Caco-2 (cell line): ENCODE results near the gene LCOR. TPM values are rescaled to one million over a fixed set of nuclear protein-coding genes. Genes with fewer than 3 reads are reported as not detected.

Source experiments
- BruUV-seq: library from RNA; stranded (reverse); fragments of 400-500 nt; replicated peaks from 2 replicates; lab custom pipeline; 2021; lab: Mats Ljungman, UMichigan
- CTCF ChIA-PET: fragments of 300-600 bp; sonication (Branson Sonifier 250); formaldehyde crosslinking; loops from one replicate; lab custom pipeline; 2022; ENCODE audit warnings: antibody characterized with exemption; lab: Charles Lee
- POLR2A ChIA-PET: fragments of 300-600 bp; sonication (Branson Sonifier 250); formaldehyde crosslinking; loops from one replicate; lab custom pipeline; 2022; ENCODE audit warnings: antibody characterized with exemption; lab: Charles Lee
- DNase-seq, 2 experiments: peaks; one replicate each; pipeline versions ENCODE4 v3.0.0 to v3.0.0-alpha.2; 2020 to 2022
- H3K27me3 ChIP-seq: replicated peaks from 2 replicates; pipeline ENCODE4 v1.6.0; 2011; ENCODE audit warnings: low read length; ENCODE audit not compliant: control insufficient read depth, insufficient read depth
- H3K36me3 ChIP-seq: 2 replicates; pipeline ENCODE4 v1.5.1; 2011; ENCODE audit warnings: low read length; ENCODE audit not compliant: control insufficient read depth, insufficient read depth
- H3K4me1 ChIP-seq: fragments of 250-450 bp; sonication (Bioruptor Pico); 2 replicates; pipeline ENCODE4 v1.5.1; 2020; ENCODE audit warnings: mild to moderate bottlenecking
- H3K4me3 ChIP-seq: 2 replicates; pipeline ENCODE4 v1.5.1; 2011; ENCODE audit warnings: low read depth, mild to moderate bottlenecking, control low read depth, low read length
- H3K9me3 ChIP-seq: fragments of 250-450 bp; sonication (Bioruptor Pico); 2 replicates; pipeline ENCODE4 v1.5.1; 2020; ENCODE audit warnings: mild to moderate bottlenecking, moderate library complexity
- H3K27ac Mint-ChIP-seq: one replicate; pipeline ENCODE4 v1.8.0; 2022; ENCODE audit warnings: mixed read lengths; ENCODE audit not compliant: unreplicated experiment
- H3K27me3 Mint-ChIP-seq: one replicate; pipeline ENCODE4 v1.8.0; 2022; ENCODE audit warnings: mixed read lengths; ENCODE audit not compliant: insufficient read depth, unreplicated experiment
- H3K36me3 Mint-ChIP-seq: one replicate; pipeline ENCODE4 v1.8.0; 2022; ENCODE audit warnings: mild to moderate bottlenecking, mixed read lengths; ENCODE audit not compliant: insufficient read depth, unreplicated experiment
- H3K4me1 Mint-ChIP-seq: one replicate; pipeline ENCODE4 v1.8.0; 2022; ENCODE audit warnings: low read depth, mixed read lengths; ENCODE audit not compliant: unreplicated experiment
- H3K4me3 Mint-ChIP-seq: one replicate; pipeline ENCODE4 v1.8.0; 2022; ENCODE audit warnings: mild to moderate bottlenecking, moderate library complexity, mixed read lengths; ENCODE audit not compliant: unreplicated experiment
- H3K9me3 Mint-ChIP-seq: one replicate; pipeline ENCODE4 v1.8.0; 2022; ENCODE audit warnings: mixed read lengths; ENCODE audit not compliant: unreplicated experiment
- intact Hi-C: fragments of 100-400 bp; cut with micrococcal nuclease; formaldehyde crosslinking; loops from one replicate; pipeline ENCODE4 v1.10.0; 2022; ENCODE audit not compliant: unreplicated experiment
- total RNA-seq: library from RNA; stranded (reverse); gene quantifications from 2 replicates; pipeline ENCODE4 v1.2.3, GENCODE V29; 2022
- TF ChIP-seq, protein P1 (sequence below), 2 experiments: fragments of 200-600 bp in 1 of 2; IDR thresholded peaks; 1 replicate in 1 of 2; 2 replicates in 1 of 2; pipeline versions ENCODE4 v1.5.1 to v1.8.0; 2011 to 2022; ENCODE audit warnings: antibody characterized with exemption in 1 of 2, control low read depth in 1 of 2, inconsistent platforms in 1 of 2, low read depth in 1 of 2, low read length in 1 of 2, mild to moderate bottlenecking in 1 of 2, moderate library complexity in 1 of 2; ENCODE audit not compliant: insufficient read depth in 1 of 2, severe bottlenecking in 1 of 2, unreplicated experiment in 1 of 2

LCOR gene
- total RNA-seq, 1 experiment from 2014 or later: 51.8 TPM

DNA sequence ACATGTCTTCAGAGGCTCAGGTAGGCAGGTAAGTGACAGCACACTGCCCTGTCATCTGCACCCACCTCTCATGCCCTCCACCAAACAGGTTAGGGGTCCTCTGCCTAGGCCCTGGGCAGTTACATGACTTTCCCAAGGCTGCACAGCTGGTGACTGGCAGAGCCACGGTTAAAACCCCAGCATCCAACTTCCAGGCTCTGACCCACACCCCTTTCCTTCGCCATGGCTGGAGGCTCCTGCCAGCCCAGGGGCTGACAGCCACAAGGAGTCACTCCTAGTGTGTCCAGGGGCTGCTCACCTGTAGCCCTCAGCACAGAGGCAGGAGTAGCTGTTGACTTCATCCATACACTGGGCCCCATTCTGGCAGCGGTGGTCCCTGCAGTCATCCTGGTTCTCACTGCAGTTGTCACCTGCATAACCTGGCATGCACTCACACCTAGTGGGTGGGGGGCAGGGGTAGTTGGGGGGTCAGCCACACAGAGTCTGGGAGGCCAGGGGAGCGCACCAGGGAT, 178.7 kb downstream of the LCOR start:
- TF ChIP-seq, protein P1, sequence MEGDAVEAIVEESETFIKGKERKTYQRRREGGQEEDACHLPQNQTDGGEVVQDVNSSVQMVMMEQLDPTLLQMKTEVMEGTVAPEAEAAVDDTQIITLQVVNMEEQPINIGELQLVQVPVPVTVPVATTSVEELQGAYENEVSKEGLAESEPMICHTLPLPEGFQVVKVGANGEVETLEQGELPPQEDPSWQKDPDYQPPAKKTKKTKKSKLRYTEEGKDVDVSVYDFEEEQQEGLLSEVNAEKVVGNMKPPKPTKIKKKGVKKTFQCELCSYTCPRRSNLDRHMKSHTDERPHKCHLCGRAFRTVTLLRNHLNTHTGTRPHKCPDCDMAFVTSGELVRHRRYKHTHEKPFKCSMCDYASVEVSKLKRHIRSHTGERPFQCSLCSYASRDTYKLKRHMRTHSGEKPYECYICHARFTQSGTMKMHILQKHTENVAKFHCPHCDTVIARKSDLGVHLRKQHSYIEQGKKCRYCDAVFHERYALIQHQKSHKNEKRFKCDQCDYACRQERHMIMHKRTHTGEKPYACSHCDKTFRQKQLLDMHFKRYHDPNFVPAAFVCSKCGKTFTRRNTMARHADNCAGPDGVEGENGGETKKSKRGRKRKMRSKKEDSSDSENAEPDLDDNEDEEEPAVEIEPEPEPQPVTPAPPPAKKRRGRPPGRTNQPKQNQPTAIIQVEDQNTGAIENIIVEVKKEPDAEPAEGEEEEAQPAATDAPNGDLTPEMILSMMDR (IDR thresholded peaks at IDR 0.05; ENCODE audit: insufficient read depth in 1 of 2, low read depth in 1 of 2, low read length in 1 of 2, severe bottlenecking in 1 of 2, unreplicated experiment in 1 of 2): no peak
- H3K4me3 ChIP-seq: no peak overlapping the region
- ChIA-PET POLR2A (no interaction called here), CTCF (interaction anchor here (0.6 kb wide), 1 partner anchor 40 kb away, joined by 3 read pairs; no protein-coding TSS in a partner anchor)
- H3K4me1 Mint-ChIP-seq: no peaks in the 10 kb centered on the region
- H3K27me3 ChIP-seq: no peaks in the 10 kb centered on the region
- peaks cover 14% of the 10 kb centered on the region for H3K9me3 Mint-ChIP-seq
- intact Hi-C loops: no loop called here
- H3K36me3 ChIP-seq: no peaks in the 10 kb centered on the region
- no TSS peak for BruUV-seq
- DNase-seq: no peak
- no peaks in the 10 kb centered on the region for H3K36me3 Mint-ChIP-seq
- no peaks in the 10 kb centered on the region for H3K27me3 Mint-ChIP-seq
- H3K9me3 ChIP-seq: peaks cover 17% of the 10 kb centered on the region
- H3K27ac Mint-ChIP-seq: no peak overlapping the region
- no peak overlapping the region for H3K4me3 Mint-ChIP-seq
- no peaks in the 10 kb centered on the region for H3K4me1 ChIP-seq

DNA sequence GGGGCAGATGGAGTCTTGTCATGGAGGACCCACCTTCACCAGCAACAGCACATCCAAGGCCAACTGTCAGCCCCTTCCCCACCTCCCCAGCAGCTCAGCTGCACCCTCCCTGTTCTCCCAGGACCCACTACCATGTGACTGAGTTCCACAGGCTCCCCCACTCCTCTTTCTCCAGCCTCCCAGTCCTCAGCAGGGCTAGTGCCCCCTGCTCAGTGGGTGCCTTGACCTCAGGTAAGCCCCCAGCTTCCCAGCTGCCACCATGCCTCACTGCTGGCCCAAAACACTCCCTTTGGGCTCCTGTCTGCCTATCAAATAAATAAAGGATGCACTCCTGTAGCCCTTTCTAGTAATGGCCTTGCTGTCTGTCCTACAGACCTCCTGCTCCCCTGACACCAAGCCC, 179.3 kb downstream of the LCOR start:
- Histone ChIP-seq H3K36me3 (no peaks in the 10 kb centered on the region), H3K27me3 (no peaks in the 10 kb centered on the region), H3K4me1 (no peaks in the 10 kb centered on the region), H3K4me3 (no peak overlapping the region), H3K9me3 (peaks cover 17% of the 10 kb centered on the region)
- no peak overlapping the region for H3K27ac Mint-ChIP-seq
- CTCF ChIA-PET: no interaction called here
- BruUV-seq: no TSS peak
- H3K36me3 Mint-ChIP-seq: no peaks in the 10 kb centered on the region
- TF ChIP-seq, protein P1 (IDR thresholded peaks at IDR 0.05; ENCODE audit: insufficient read depth in 1 of 2, low read depth in 1 of 2, low read length in 1 of 2, severe bottlenecking in 1 of 2, unreplicated experiment in 1 of 2): no peak
- no peak overlapping the region for H3K4me3 Mint-ChIP-seq
- no peaks in the 10 kb centered on the region for H3K27me3 Mint-ChIP-seq
- intact Hi-C loops: no loop called here
- POLR2A ChIA-PET: no interaction called here
- no peaks in the 10 kb centered on the region for H3K4me1 Mint-ChIP-seq
- H3K9me3 Mint-ChIP-seq: peaks cover 14% of the 10 kb centered on the region
- no peak for DNase-seq

DNA sequence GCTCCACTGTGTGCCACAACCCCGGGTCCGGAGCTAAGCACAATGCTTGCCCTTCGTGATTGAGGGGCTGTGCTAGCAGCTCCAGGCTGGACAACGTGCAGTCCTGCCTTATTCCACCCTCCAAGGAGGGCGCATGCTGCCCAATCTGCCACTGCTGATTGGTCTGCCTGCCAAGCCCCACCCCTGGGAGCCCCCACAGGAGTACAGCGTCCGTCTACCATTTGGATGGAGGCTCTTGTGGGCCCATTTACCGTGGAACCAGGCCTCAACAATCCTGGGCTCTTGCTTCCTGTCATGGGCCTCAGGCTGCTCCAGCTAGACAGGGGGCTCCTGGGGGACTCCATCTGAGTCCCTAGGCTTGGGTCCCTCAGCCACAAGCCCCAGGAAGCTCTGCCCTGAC, 180.4 kb downstream of the LCOR start:
- Mint-ChIP-seq H3K27me3 (no peaks in the 10 kb centered on the region), H3K27ac (no peak overlapping the region), H3K36me3 (no peaks in the 10 kb centered on the region), H3K4me3 (no peak overlapping the region), H3K4me1 (no peaks in the 10 kb centered on the region), H3K9me3 (peaks cover 3% of the 10 kb centered on the region)
- no peak overlapping the region for H3K4me3 ChIP-seq
- H3K4me1 ChIP-seq: no peaks in the 10 kb centered on the region
- no TSS peak for BruUV-seq
- no peak for DNase-seq
- POLR2A ChIA-PET: no interaction called here
- CTCF ChIA-PET: no interaction called here
- intact Hi-C loops: no loop called here
- TF ChIP-seq, protein P1 (IDR thresholded peaks at IDR 0.05; ENCODE audit: insufficient read depth in 1 of 2, low read depth in 1 of 2, low read length in 1 of 2, severe bottlenecking in 1 of 2, unreplicated experiment in 1 of 2): no peak
- H3K27me3 ChIP-seq: no peaks in the 10 kb centered on the region
- H3K9me3 ChIP-seq: peaks cover 6% of the 10 kb centered on the region; the same call in 1 of the 2 replicates
- no peaks in the 10 kb centered on the region for H3K36me3 ChIP-seq
